ENCODE data around the gene SETBP1.

Gene SETBP1

GRCh38 chr18:44998360-44998759 lies 317.7 kb downstream of the SETBP1 start:
- no peak for DNase-seq

GRCh38 chr18:45004546-45005080 lies 323.9 kb downstream of the SETBP1 start:
- no peak for DNase-seq

- no peak for DNase-seq
Observed at GRCh38 chr18:45006934-45007333, 326.2 kb downstream of the SETBP1 start.

GRCh38 chr18:45007531-45007930 lies 326.8 kb downstream of the SETBP1 start:
- DNase-seq, result no peak

GRCh38 chr18:45008694-45009413 lies 328.2 kb downstream of the SETBP1 start:
- no peak for DNase-seq

GRCh38 chr18:45009756-45010155 lies 329.1 kb downstream of the SETBP1 start:
- no peak for DNase-seq

GRCh38 chr18:45012286-45012685 lies 331.6 kb downstream of the SETBP1 start:
- DNase-seq, result no peak

GRCh38 chr18:45014047-45014501 lies 333.4 kb downstream of the SETBP1 start:
- DNase-seq, result no peak

- no peak for DNase-seq
Observed at GRCh38 chr18:45015788-45016128, 335.1 kb downstream of the SETBP1 start.

- DNase-seq, result no peak
Observed at GRCh38 chr18:45019469-45019868, 338.8 kb downstream of the SETBP1 start.

- DNase-seq, result no peak
Observed at GRCh38 chr18:45023519-45023918, 342.8 kb downstream of the SETBP1 start.

- no peak for DNase-seq
Observed at GRCh38 chr18:45024357-45025088, 343.8 kb downstream of the SETBP1 start.

- DNase-seq, result no peak
Observed at GRCh38 chr18:45025089-45025450, 344.4 kb downstream of the SETBP1 start.

GRCh38 chr18:45026162-45026561 lies 345.5 kb downstream of the SETBP1 start:
- no peak for DNase-seq

- no peak for DNase-seq
Observed at GRCh38 chr18:45034179-45034578, 353.5 kb downstream of the SETBP1 start.

GRCh38 chr18:45037618-45038017 lies 356.9 kb downstream of the SETBP1 start:
- no peak for DNase-seq

GRCh38 chr18:45039376-45039775 lies 358.7 kb downstream of the SETBP1 start:
- DNase-seq, result no peak

- DNase-seq, result no peak
Observed at GRCh38 chr18:45040879-45041278, 360.2 kb downstream of the SETBP1 start.

- DNase-seq, result no peak
Observed at GRCh38 chr18:45044787-45045186, 364.1 kb downstream of the SETBP1 start.

- no peak for DNase-seq
Observed at GRCh38 chr18:45046228-45046627, 365.5 kb downstream of the SETBP1 start.

GRCh38 chr18:45046961-45047360 lies 366.3 kb downstream of the SETBP1 start:
- no peak for DNase-seq

GRCh38 chr18:45049578-45050319 lies 369.1 kb downstream of the SETBP1 start:
- no peak for DNase-seq

All from activated CD4-positive, CD25-positive, alpha-beta regulatory T cell treated with anti-CD3 and anti-CD28 coated beads, Interleukin-2, amount 50 U/mL, for 72 hours (primary cell).